Nucleus accumbens (tissue), 56 donors: Measurements from ENCODE around the gene CD79B.
A peak's percentile ranks its signal among the peaks of the same experiment; 100 is the strongest.

Experiments used
- DNase-seq, 56 donors: peaks; one replicate each; lab custom pipeline; 2025; lab: John Stamatoyannopoulos, UW

CD79B gene

DNA sequence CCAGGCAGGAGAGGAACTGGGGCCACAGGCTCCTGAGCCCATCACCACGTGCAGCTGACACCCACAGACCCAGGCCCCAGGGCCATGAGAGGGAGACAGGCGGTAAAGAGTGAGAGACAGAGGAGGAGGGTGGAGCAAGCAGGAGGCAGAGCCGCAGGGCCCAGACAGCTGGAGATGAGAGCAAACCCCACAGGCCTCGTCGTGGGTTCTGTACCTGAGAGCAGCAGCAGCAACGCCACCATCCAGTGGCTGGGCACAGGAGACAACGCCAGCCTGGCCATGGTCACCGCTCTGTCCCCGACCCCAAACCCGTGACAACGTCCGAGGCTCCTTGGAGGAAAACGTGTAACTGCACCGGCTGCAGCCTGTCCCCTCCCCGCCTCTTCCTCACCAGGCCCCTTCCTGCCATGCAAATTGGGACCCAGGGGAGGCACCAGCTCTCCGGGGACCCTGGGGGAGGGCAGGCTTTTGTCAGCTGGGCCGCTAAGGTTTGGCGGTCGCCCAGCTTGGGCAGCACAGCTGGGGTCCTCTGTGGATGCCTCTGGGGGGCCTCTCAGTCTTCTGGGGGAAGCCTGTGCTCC, at the start of gene CD79B:
Gene CD79B (minus strand): TSS at position 351 of the 581 bp plus-strand sequence. CDS start 70 bp downstream, at position 281.
- no peak for DNase-seq

GRCh38 chr17:63978272-63979200, 46.4 kb upstream of the CD79B start:
- DNase-seq: no peak

- DNase-seq: no peak
Measured at GRCh38 chr17:63976702-63977101, 44.6 kb upstream of the CD79B start.

DNA sequence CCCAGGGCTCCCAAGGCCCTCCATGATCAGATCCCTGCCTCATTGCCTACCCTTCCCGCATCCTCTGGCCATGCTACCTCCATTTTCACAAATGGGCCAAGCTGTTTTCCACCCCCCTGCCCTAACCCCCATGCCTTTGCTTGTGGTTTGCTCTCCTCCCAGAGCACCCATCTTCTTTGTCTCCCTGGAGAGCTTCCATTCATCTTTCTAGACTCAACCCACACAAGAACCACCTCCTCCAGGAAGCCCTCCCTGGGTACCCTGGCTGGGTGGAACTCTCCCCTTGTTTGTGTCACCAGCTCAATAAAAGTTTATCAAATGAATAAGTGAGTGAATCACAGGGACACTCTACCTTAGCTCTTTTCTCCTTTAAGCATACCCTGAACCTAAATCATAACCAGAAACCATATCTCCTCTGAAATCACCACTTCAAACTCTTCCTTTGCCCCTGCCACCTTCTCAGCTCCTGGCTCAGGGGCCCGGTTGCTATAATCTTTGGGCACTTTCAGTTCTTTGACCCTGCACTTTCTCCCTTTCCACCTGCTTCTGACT, 43.5 kb upstream of the CD79B start:
- DNase-seq: no peak

GRCh38 chr17:63974594-63975192, 42.6 kb upstream of the CD79B start:
- DNase-seq: no peak

DNA sequence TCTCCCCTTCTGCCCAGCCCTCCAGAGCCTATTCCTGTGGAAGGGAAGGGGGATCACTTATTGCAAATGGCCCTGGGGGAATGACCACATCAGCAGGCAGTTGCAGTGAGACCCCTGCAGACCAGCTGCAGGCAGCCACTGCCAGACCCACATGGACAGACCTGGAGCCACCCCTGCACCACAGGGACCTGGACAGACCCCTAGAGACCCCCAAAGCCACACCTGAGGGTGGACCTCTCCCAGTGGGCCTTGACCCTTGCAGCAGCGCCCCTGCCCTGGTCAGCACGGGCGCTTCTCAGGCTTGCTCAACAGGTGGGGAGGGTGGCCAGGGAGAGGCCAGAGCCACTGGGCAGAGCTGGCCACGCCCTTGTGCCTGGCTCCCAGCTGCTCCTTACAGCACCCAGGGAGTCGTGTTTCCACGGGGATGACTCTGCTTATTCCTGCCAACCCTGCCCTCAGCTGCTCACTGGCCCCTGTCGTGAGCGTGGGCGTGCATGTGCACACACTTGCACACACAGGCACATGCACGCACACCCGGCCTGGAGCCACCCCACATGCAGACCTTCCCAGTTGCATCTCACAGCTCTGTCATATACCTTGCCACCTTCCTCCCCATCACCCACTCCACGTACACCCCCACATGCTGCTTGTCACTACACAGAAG, 41.9 kb upstream of the CD79B start:
- peak in 1 of 56 donors; percentile 15 for DNase-seq

GRCh38 chr17:63973247-63973646, 41.1 kb upstream of the CD79B start:
- DNase-seq: no peak

- no peak for DNase-seq
Measured at GRCh38 chr17:63972796-63973195, 40.7 kb upstream of the CD79B start, which contains the start of gene SCN4A. TSS of gene SCN4A (minus strand) at chr17:63972918. CDS start at chr17:63972841, 77 bp downstream.

GRCh38 chr17:63969278-63969677, 37.1 kb upstream of the CD79B start:
- DNase-seq: no peak

DNA sequence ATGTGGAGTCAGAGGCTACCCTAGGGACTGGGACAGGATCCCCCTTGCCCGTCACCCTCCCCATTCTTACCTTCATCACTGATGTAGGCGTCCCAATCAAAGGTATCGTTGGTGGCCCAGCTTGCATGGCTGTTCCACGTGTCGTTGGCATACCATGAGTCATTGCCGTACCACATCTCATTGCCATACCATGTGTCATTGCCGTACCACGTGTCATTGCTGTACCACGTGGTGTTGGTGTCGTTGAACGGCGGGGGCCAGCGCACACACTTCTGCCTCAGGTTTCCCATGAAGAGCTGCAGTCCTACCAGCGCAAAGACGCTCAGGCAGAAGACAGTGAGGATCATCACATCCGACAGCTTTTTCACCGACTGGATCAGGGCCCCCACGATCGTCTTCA, 35.8 kb upstream of the CD79B start:
- DNase-seq: no peak

- no peak for DNase-seq
Measured at GRCh38 chr17:63966646-63967264, 34.6 kb upstream of the CD79B start.

DNA sequence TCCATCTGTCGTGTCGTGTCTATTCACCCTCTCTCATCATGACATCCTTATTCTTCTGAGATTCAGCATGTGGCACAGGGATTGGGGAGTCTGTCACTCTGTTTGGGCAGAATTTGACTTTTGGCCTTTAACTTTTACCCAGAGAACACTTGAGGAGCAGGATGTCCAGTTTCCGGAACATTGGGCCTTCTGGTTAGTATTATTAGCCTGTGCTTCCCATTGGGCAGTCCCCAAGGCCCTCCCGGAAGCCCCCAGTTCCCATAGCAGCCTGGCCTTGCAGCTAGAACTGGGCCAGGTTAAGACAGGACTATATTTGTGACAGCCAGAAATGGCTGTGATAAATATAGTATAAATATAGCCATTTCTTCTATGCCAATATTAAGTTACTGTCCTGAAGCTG, 31.0 kb upstream of the CD79B start:
- DNase-seq: no peak

DNA sequence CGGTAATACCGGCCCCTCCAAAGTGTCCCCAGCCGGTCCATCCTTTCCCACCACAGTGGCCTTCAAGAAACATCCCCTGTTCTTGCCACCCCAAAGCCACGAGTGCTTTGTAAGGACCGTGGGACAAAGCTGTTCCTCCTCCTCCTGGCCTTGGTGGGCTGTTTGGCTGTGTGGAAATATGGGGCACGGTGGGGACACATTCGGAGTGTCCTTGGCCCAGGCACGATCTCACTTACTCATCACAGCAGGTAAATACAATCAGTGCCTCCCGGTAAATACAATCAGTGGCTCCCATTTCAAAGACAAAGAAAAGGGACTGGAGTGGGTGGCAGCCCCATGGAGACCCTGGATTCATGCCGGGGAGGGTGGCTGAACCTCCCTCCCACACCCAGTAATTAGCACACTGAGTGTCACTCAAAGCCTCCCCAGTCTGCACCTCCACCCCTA, 30.2 kb upstream of the CD79B start:
- no peak for DNase-seq

DNA sequence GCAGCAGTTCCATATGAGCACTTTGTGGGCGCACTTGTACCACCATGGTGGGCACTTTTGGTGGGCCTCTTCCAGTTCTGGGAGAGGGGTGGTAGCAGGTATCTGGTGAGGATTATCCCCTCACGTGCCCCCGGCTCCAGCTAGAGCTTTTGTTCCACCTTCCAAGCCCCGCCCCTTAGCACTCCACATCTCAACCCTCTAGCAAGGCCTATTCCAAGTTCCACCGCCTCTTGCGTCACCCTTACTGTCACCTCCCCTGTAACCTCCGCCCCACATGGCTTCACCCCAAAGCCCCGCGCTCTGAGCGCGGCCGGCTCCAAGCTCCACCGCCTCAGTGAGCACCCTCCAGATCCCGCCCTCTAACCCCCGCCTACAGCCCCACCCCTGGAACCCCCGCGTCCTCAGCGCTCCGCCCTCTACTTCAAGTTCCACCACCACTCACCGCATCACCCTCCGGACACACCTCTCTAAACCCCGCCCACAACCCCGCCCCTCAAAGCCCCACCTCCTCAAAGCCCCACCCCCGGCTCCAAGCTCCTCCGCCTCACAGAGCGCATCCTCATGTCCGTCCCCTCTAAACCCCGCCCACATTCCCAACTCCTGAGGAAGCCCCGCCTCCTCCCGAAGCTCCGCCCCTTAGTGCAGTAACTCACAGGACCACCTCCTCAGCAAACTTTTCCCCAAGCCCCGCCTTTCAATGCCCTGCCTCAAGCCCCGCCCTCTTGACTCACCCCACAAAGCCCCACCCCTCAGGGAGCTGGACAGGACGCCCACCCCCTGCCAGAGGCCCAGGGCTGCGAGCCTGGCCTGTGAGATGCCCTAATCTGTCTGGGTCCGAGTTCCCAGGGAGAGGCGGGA, 29.5 kb upstream of the CD79B start:
- peak in 2 of 56 donors; percentile 55 to 87 for DNase-seq

GRCh38 chr17:63960430-63960829, 28.3 kb upstream of the CD79B start:
- no peak for DNase-seq

DNA sequence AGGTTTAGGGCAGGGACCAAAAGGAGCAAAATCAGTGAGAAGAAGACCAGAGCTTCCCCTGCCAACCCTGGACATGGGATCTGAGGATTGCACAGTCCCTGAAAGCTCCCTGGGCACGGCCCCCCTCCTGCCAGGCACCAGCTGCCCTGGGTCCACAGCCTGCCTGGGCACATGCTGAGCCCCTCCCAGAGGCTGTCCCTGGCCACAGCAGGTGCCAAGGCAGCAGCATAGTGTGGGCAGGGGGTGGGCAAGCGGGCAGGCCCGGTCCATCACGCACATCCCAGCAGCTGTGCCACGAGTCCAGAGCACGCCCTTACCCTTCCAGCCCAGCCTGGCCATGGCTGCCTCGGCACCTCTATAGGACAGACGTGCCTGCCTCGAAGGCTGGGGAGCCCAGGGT, 27.9 kb upstream of the CD79B start:
- no peak for DNase-seq

- no peak for DNase-seq
Measured at GRCh38 chr17:63956296-63956920, 24.3 kb upstream of the CD79B start.

DNA sequence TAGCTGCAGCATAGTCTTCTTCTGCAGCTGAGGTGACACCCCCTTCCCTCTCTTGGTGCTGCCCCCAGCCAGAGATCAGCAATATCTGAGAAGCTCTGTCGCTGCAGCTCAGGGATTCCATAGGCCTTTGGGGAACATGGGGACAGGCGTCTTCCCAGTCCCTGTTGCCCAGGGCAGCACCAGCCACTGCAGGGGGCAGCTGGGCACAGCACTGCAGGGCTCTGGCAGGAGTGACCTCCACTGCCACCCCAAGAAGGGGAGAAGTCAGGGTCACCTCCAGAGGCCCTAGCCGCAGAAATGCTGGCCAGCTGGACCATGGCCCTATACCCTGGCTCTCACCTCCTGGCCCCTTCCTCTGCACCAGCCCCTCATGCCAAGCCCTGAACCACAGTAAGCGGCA, 23.7 kb upstream of the CD79B start:
- no peak for DNase-seq

GRCh38 chr17:63955232-63955631, 23.1 kb upstream of the CD79B start:
- no peak for DNase-seq
